Measurements from ENCODE around the gene ACE. TPM values are rescaled to one million over a fixed set of nuclear protein-coding genes. Genes with fewer than 3 reads are reported as not detected.
"Not testable (repeated sequence)": the region's sequence is repeated elsewhere in the genome, so short reads cannot be mapped to it uniquely, and the experiment has no call there.

ACE gene
- total RNA-seq, 1 donor from 2014 or later: not detected

DNA sequence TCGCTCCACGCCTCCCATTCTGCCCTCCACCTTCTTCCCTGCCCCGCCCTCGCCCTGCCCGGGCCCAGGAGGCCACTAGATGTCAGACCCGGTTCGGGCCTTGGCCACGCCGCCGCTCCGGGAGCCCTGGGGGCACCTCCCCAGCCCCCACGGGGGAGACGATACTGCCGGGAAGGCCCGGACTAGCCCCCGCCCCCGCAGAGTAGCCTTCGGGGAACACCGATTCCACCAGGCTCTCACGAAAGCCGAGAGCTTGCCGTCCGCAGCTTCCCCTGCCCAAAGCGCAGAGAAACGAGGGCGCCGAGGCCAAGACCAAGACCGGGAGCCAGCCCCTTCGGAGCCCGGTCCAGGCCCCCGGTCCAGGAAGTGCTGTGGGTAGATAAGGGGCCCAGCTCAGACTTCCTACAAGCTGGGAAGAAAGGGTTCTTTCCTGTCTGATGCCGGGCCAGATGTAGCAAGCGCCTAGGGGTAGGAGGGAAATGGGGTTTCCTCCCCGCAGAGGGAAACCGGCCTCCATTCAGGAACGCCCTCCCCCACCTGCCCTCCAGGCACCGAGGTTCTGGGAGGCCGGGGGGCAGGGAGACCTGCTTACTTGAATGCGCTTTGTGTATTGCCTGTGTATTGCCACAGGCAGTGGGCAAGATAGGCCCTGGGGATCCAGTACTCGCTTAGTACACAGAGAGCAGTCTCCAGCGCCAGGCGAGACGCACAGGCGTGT lies 29.9 kb upstream of the ACE start:
- DNase-seq (ENCODE audit: low spot score): peak; percentile 14
- H3K9me3 Mint-ChIP-seq: no peaks in the 10 kb centered on the region
- H3K4me1 Mint-ChIP-seq (ENCODE audit: low read depth): peaks cover 10% of the 10 kb centered on the region
- intact Hi-C loops (cut with micrococcal nuclease): no loop called here
- H3K4me3 Mint-ChIP-seq (ENCODE audit: low read depth): peak overlapping the region; percentile 39
- H3K36me3 Mint-ChIP-seq (ENCODE audit: low read depth): no peaks in the 10 kb centered on the region
- H3K27me3 Mint-ChIP-seq (ENCODE audit: low read depth): peaks cover 38% of the 10 kb centered on the region
- no peak overlapping the region for H3K27ac Mint-ChIP-seq

DNA sequence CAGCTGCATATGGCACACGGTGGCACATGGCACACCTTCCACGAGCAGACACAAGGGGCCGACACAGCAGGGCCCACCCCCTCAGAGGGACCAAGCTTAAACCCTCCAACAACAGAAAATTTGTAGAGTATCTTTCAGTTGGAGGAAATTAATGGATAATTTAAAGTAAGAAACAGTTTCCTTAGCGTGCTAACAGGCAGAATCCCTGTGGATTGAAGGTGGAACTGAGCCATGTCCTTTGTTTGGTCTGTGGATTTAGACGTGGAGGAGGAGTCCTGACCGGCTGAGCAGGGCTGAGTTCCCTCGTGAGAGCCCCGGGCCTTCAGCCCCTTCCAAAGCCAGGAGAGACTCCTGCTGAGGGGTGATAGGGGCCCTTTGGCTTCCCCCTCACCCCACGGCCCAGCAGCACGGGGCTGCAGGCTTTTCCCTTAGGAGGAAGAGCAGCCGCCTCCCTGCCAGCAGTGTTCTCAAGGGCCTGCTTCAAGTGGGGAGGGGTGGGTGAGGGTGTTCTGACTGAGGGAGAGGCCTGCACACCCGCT lies 29.3 kb upstream of the ACE start:
- Mint-ChIP-seq H3K4me1 (ENCODE audit: low read depth) (peaks cover 10% of the 10 kb centered on the region), H3K9me3 (no peaks in the 10 kb centered on the region), H3K27me3 (ENCODE audit: low read depth) (peaks cover 40% of the 10 kb centered on the region), H3K27ac (no peak overlapping the region), H3K4me3 (ENCODE audit: low read depth) (peak overlapping the region; percentile 39), H3K36me3 (ENCODE audit: low read depth) (no peaks in the 10 kb centered on the region)
- intact Hi-C loops (cut with micrococcal nuclease): no loop called here
- DNase-seq (ENCODE audit: low spot score): no peak

DNA sequence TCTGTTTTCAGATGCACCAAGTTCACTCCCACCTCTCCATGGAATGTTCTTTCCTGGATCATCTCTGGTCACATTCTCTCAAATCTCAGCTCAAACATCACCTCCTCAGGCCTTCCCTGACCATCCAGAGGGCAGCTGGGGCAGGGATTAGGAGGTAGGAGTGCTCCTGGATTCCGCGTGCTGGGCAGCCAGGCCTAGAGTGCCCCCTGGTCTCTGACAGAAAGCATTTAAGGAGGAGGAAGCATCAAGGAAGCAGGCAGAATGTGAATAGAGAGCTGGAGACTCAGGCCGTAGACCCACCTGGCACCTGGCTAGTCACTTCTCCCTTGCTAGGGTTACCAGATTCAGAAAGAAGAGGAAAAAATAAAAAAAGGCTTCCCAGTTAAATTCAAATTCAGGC lies 28.2 kb upstream of the ACE start:
- Mint-ChIP-seq H3K4me1 (ENCODE audit: low read depth) (peaks cover 10% of the 10 kb centered on the region), H3K36me3 (ENCODE audit: low read depth) (no peaks in the 10 kb centered on the region), H3K27ac (no peak overlapping the region), H3K4me3 (ENCODE audit: low read depth) (no peak overlapping the region), H3K27me3 (ENCODE audit: low read depth) (peaks cover 38% of the 10 kb centered on the region), H3K9me3 (no peaks in the 10 kb centered on the region)
- intact Hi-C loops (cut with micrococcal nuclease): no loop called here
- DNase-seq (ENCODE audit: low spot score): no peak

DNA sequence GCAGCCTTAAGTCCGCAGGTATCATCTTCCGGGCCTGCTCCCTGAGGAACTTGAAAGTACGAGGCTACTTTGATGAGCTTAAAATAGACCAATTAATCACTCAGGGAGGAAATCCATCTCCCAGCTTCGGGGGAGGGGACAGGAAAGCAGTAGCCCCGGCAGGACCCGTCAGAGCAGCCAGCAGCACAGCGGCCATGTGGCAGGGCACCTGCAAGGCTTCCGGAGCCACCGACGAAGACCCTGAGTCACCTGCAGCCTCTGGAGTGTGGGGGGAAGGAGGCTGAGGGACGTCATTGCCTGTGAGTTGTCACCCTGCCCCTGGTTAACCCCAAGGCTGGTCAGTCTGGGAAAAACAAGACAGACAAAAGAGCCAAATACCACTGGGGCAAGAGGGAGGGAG lies 26.3 kb upstream of the ACE start:
- Mint-ChIP-seq H3K36me3 (ENCODE audit: low read depth) (no peaks in the 10 kb centered on the region), H3K9me3 (no peaks in the 10 kb centered on the region), H3K27me3 (ENCODE audit: low read depth) (peaks cover 26% of the 10 kb centered on the region), H3K27ac (no peak overlapping the region), H3K4me3 (ENCODE audit: low read depth) (no peak overlapping the region), H3K4me1 (ENCODE audit: low read depth) (peaks cover 7% of the 10 kb centered on the region)
- no peak for DNase-seq (ENCODE audit: low spot score)
- intact Hi-C loops (cut with micrococcal nuclease): no loop called here

DNA sequence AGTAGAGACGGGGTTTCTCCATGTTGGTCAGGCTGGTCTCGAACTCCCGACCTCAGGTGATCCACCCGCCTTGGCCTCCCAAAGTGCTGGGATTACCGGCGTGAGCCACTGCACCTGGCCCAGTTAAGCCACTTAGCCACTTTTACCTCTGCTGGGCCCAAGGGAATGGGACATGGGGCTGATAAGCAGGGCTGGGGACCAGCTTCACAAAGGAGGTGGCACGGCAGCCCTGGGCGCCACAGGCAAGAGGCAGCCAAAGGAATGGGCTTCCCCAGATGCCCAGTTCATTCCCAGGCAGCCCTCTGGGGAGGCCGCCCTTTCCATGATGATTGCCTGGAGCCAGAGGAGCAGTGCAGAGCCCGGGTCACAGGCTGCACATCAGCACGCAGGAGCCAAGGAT lies 25.7 kb upstream of the ACE start:
- Mint-ChIP-seq H3K27ac (no peak overlapping the region), H3K36me3 (ENCODE audit: low read depth) (no peaks in the 10 kb centered on the region), H3K27me3 (ENCODE audit: low read depth) (peaks cover 26% of the 10 kb centered on the region), H3K9me3 (no peaks in the 10 kb centered on the region), H3K4me1 (ENCODE audit: low read depth) (peaks cover 7% of the 10 kb centered on the region), H3K4me3 (ENCODE audit: low read depth) (no peak overlapping the region)
- no peak for DNase-seq (ENCODE audit: low spot score)
- intact Hi-C loops (cut with micrococcal nuclease): no loop called here

DNA sequence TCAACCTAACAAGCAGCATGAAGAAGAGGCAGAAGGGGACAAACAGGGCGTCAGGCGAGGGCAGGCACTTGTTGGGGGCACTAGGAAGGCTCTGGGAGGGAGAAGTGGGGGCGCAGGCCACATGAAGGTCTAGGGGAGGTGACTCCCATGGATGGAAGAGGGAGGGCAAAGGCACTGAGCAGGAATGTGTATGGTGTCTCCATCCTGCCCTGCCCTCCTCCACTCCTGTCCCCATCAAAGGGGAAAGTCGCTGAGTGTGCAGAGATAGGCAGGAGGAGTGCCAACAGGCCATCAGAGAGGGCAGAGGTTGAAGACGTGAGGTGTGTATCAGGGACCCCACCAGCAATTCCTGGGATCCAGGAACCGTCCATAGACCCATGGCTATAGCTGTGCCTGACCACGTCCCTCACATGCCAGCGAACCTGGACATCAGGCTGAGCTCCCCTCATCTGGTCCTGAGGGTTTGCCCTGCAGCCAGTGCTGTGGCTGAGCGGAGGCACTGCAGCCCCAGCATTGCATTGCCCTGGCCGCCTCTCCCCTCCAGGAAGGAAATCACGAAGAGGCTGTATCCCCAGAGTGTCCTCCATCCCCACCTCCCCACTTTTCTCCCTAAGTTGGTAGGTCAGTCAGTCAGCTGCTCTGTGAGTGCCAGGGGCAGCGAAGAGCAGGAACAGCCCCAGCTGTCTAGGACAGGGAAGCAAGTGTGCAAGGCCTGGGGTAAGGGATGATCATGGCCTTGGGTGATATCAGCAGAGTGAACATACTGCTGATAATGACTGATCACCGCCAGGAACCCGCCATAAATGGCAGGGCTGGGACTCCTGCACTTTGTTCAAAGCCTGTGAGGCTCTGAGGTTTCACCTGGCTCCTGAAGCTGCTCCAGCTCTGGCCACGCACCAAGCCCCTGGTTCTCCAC lies 24.6 kb upstream of the ACE start:
- DNase-seq (ENCODE audit: low spot score): no peak
- intact Hi-C loops (cut with micrococcal nuclease): no loop called here
- Mint-ChIP-seq H3K4me3 (ENCODE audit: low read depth) (no peak overlapping the region), H3K27ac (no peak overlapping the region), H3K4me1 (ENCODE audit: low read depth) (peaks cover 3% of the 10 kb centered on the region), H3K27me3 (ENCODE audit: low read depth) (peaks cover 24% of the 10 kb centered on the region), H3K9me3 (no peaks in the 10 kb centered on the region), H3K36me3 (ENCODE audit: low read depth) (no peaks in the 10 kb centered on the region)

DNA sequence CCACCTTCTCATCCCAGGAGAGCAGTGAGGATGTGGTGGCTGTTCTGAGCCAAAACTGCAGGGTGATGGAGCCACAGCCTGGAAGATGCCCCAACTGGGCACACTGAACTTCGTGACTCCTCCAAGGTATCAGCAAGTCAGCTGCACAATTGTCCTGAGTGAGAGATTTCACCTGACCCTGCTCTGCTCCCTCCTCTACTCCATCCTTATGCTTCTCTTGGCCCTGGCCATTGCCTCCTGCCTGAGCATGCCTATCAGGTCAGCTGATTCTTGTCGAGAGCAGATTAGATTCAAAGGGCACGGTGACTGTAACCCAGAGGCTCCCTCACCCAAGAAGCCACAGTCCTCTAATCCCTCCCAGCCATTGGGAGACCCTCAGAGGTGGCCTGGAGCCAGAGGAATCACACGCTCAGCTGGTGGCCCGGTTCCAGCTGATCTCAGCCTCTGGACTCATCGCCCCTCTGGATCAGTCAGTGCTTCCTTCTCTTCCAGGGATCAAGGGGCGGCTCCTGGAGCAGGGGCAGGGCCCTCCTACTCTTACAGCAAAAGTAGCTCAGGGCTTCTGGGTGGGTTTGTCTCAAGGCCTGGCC lies 23.8 kb upstream of the ACE start:
- Mint-ChIP-seq H3K36me3 (ENCODE audit: low read depth) (no peaks in the 10 kb centered on the region), H3K27me3 (ENCODE audit: low read depth) (peaks cover 24% of the 10 kb centered on the region), H3K4me1 (ENCODE audit: low read depth) (no peaks in the 10 kb centered on the region), H3K9me3 (no peaks in the 10 kb centered on the region), H3K4me3 (ENCODE audit: low read depth) (no peak overlapping the region), H3K27ac (no peak overlapping the region)
- no peak for DNase-seq (ENCODE audit: low spot score)
- intact Hi-C loops (cut with micrococcal nuclease): no loop called here

DNA sequence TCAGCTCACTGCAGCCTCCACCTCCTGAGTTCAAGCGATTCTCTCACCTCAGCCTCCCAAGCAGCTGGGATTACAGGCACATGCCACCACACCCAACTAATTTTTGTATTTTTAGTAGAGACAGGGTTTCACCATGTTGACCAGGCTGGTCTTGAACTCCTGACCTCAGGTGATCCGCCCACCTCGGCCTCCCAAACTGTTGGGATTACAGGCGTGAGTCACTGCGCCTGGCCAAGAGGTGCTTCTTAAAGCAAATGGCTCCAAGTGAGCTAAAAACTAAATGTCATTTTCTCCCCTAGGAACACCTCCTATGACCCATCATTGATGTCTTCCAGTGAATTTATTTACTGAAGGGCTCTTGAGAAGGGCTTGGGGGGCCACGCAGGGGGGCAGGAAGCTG lies 22.5 kb upstream of the ACE start:
- H3K4me3 Mint-ChIP-seq (ENCODE audit: low read depth); intact Hi-C loops (cut with micrococcal nuclease); H3K4me1 Mint-ChIP-seq (ENCODE audit: low read depth); H3K9me3 Mint-ChIP-seq; H3K36me3 Mint-ChIP-seq (ENCODE audit: low read depth); DNase-seq (ENCODE audit: low spot score); H3K27ac Mint-ChIP-seq: not testable (repeated sequence)
- peaks cover 19% of the 10 kb centered on the region for H3K27me3 Mint-ChIP-seq (ENCODE audit: low read depth)

DNA sequence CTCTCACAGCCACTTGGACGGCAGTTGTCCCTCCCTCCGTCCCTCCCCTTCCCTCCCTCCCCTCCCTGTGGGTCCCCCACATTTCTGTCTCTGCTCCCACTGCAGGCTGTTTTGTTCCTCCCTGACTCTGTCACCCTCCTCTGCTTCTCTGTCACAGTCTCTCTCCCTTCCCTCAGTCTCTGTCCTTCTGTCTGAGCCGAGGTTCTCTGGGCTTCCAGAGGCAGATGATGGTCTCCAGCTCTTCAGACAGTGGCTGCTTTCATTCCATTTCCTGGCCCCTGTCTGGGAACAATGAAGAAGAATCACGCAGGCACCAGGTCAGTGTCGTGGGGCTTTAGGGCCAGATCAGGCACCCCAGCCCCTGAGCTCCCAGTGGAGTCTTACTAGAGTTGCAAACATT lies 21.9 kb upstream of the ACE start:
- Mint-ChIP-seq H3K4me1 (ENCODE audit: low read depth) (no peaks in the 10 kb centered on the region), H3K27ac (no peak overlapping the region), H3K27me3 (ENCODE audit: low read depth) (peaks cover 14% of the 10 kb centered on the region), H3K4me3 (ENCODE audit: low read depth) (no peak overlapping the region), H3K36me3 (ENCODE audit: low read depth) (no peaks in the 10 kb centered on the region), H3K9me3 (no peaks in the 10 kb centered on the region)
- intact Hi-C loops (cut with micrococcal nuclease): no loop called here
- DNase-seq (ENCODE audit: low spot score): no peak

DNA sequence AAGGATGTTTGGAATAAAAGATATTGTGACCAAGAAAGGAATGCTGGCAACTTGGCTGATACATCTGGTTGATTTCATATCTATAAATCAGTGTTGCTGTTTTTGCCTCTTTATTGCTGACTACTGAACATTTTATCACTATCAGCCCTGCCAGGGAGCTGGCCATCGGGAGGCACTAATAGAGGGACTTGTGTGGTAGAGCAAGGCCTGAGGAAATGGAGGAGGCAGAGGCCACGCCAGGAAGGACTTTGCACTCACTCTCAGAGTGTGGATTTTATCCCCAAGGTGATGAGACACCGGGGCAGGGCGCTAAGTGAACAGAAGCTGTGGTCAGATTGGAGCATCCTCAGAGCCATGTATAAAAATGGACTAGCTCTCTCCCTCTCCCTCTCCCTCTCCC lies 21.4 kb upstream of the ACE start:
- no peaks in the 10 kb centered on the region for H3K4me1 Mint-ChIP-seq (ENCODE audit: low read depth)
- DNase-seq (ENCODE audit: low spot score): no peak
- H3K27ac Mint-ChIP-seq: no peak overlapping the region
- no peaks in the 10 kb centered on the region for H3K9me3 Mint-ChIP-seq
- H3K36me3 Mint-ChIP-seq (ENCODE audit: low read depth): no peaks in the 10 kb centered on the region
- no peak overlapping the region for H3K4me3 Mint-ChIP-seq (ENCODE audit: low read depth)
- H3K27me3 Mint-ChIP-seq (ENCODE audit: low read depth): peaks cover 15% of the 10 kb centered on the region
- intact Hi-C loops (cut with micrococcal nuclease): no loop called here

DNA sequence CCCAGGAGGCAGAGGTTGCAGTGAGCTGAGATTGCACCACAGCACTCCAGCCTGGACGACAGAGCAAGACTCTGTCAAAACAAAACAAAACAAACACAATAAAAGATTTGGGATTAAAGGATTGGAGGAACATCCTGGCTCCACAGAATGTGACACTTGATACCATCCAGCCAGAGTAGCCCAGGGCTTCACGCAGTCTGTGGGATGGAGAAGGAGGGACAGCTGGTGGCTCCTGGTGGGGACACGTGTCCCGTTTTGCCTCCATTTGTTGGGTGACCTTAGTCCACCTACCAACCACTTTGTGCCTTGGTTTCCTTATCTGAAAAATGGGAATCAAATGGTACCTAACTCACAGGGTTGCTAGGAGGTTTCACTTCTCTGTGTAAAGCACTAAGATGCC lies 18.4 kb upstream of the ACE start:
- H3K36me3 Mint-ChIP-seq (ENCODE audit: low read depth): no peaks in the 10 kb centered on the region
- intact Hi-C loops (cut with micrococcal nuclease): no loop called here
- no peaks in the 10 kb centered on the region for H3K4me1 Mint-ChIP-seq (ENCODE audit: low read depth)
- no peak overlapping the region for H3K27ac Mint-ChIP-seq
- H3K4me3 Mint-ChIP-seq (ENCODE audit: low read depth): no peak overlapping the region
- peaks cover 6% of the 10 kb centered on the region for H3K27me3 Mint-ChIP-seq (ENCODE audit: low read depth)
- H3K9me3 Mint-ChIP-seq: no peaks in the 10 kb centered on the region
- no peak for DNase-seq (ENCODE audit: low spot score)

DNA sequence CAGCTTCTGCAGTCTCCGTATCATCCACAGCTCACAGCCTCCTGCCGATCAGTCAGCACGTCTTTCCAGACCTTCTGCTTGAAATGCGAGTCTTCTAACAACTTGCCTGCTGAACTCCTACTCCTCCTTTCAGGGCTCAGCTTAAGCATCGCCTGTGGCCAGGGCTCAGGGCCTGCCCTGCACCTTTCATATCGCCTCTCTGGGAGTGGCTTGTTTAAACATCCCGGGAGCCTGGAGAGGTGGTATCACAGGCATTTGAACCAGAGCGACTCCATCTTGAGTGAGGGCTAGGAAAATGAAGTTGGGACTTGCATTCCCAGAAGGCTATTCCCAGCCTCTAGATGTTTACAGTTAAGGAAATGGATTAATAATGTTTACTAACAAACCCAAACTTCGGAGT lies 16.8 kb upstream of the ACE start:
- no peaks in the 10 kb centered on the region for H3K4me1 Mint-ChIP-seq (ENCODE audit: low read depth)
- DNase-seq (ENCODE audit: low spot score): no peak
- H3K9me3 Mint-ChIP-seq: no peaks in the 10 kb centered on the region
- H3K27me3 Mint-ChIP-seq (ENCODE audit: low read depth): peaks cover 15% of the 10 kb centered on the region
- intact Hi-C loops (cut with micrococcal nuclease): no loop called here
- no peak overlapping the region for H3K27ac Mint-ChIP-seq
- no peaks in the 10 kb centered on the region for H3K36me3 Mint-ChIP-seq (ENCODE audit: low read depth)
- H3K4me3 Mint-ChIP-seq (ENCODE audit: low read depth): no peak overlapping the region

DNA sequence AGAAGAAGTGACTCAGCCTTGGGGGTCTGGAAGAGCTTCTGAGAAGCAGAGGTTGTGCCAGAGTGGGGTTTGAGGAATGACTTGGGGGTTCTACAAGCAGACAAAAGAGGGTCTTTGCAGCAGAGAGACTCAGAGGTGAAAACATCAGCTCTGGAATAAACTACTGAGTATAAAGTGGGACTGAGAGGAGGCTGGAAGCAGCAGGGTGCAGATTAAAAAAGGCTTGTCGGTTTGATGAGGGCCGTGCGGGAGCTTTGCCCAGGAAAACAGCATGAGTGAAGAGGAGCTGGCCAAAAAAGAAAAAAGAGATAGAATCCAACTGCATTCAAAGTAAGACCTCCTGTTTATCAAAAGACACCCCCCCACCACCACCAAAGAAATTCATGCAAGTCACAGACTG lies 13.1 kb upstream of the ACE start:
- Mint-ChIP-seq H3K4me1 (ENCODE audit: low read depth) (no peaks in the 10 kb centered on the region), H3K4me3 (ENCODE audit: low read depth) (no peak overlapping the region), H3K27me3 (ENCODE audit: low read depth) (peaks cover 19% of the 10 kb centered on the region), H3K36me3 (ENCODE audit: low read depth) (no peaks in the 10 kb centered on the region), H3K27ac (no peak overlapping the region), H3K9me3 (no peaks in the 10 kb centered on the region)
- no peak for DNase-seq (ENCODE audit: low spot score)
- intact Hi-C loops (cut with micrococcal nuclease): no loop called here

Data from activated T-helper 2 cell treated with anti-CD3 and anti-CD28 coated beads, Interferon-gamma antibody, Interleukin-2, Interleukin-4, amounts not matched to agents 10 μg/mL and 5 μg/mL and 100 μg/mL, durations not matched to agents 14 hours and 24 hours and 36 hours (primary cell).